Smooth muscle cell (in vitro differentiated cells): ENCODE measurements around the gene GNB2. TPM values are rescaled to one million over a fixed set of nuclear protein-coding genes. Genes with fewer than 3 reads are reported as not detected.
A peak's percentile ranks its signal among the peaks of the same experiment; 100 is the strongest.

Experiments used
- DNase-seq: peaks from one replicate; lab custom pipeline; 2025; ENCODE audit not compliant: unreplicated experiment; lab: John Stamatoyannopoulos, UW
- H2AFZ ChIP-seq: fragments of 200-600 bp; sonication (generic); 2 replicates; pipeline ENCODE4 v1.6.0; 2016; ENCODE audit warnings: antibody characterized with exemption, low read depth, mild to moderate bottlenecking
- H3F3A ChIP-seq: fragments of 200-600 bp; sonication (generic); 2 replicates; pipeline ENCODE4 v1.6.0; 2017; ENCODE audit warnings: antibody characterized with exemption, low read depth
- H3K27ac ChIP-seq: fragments of 200-600 bp; sonication (generic); 2 replicates; pipeline ENCODE4 v1.5.1; 2016; ENCODE audit warnings: low read depth, mild to moderate bottlenecking
- H3K27me3 ChIP-seq: fragments of 200-600 bp; sonication (generic); 2 replicates; pipeline ENCODE4 v1.6.1; 2016; ENCODE audit warnings: low read depth, mild to moderate bottlenecking
- H3K36me3 ChIP-seq: fragments of 200-600 bp; sonication (generic); 2 replicates; pipeline ENCODE4 v1.5.1; 2016; ENCODE audit warnings: low read depth
- H3K4me1 ChIP-seq: fragments of 200-600 bp; sonication (generic); 2 replicates; pipeline ENCODE4 v1.5.1; 2016; ENCODE audit warnings: low read depth
- H3K4me2 ChIP-seq: fragments of 200-600 bp; sonication (generic); 2 replicates; pipeline ENCODE4 v1.6.0; 2016; ENCODE audit warnings: mild to moderate bottlenecking
- H3K4me3 ChIP-seq: fragments of 200-600 bp; sonication (generic); 2 replicates; pipeline ENCODE4 v1.5.1; 2016; ENCODE audit warnings: mild to moderate bottlenecking
- H3K79me2 ChIP-seq: fragments of 200-600 bp; sonication (generic); 2 replicates; pipeline ENCODE4 v1.6.0; 2016; ENCODE audit warnings: low read depth, mild to moderate bottlenecking
- H3K9ac ChIP-seq: fragments of 200-600 bp; sonication (generic); 2 replicates; pipeline ENCODE4 v1.6.0; 2016; ENCODE audit warnings: low read depth
- H3K9me3 ChIP-seq: fragments of 200-600 bp; sonication (generic); replicated peaks from 2 replicates; pipeline ENCODE4 v1.5.1; 2016; ENCODE audit warnings: low read depth
- H4K20me1 ChIP-seq: fragments of 200-600 bp; sonication (generic); 2 replicates; pipeline ENCODE4 v1.6.0; 2016; ENCODE audit warnings: low read depth
- CTCF ChIP-seq: fragments of 200-600 bp; sonication (generic); IDR thresholded peaks from 2 replicates; pipeline ENCODE4 v1.5.1; 2017; ENCODE audit warnings: borderline replicate concordance, mild to moderate bottlenecking, antibody characterized with exemption; ENCODE audit not compliant: insufficient read depth, poor library complexity, severe bottlenecking
- WGBS: methylation state at CpG from one replicate; pipeline ENCODE4 v1.1.7; 2016; ENCODE audit warnings: low lambda C conversion rate; 5-methylcytosine and 5-hydroxymethylcytosine counted together
- polyA plus RNA-seq: library from polyadenylated mRNA; unstranded; fragments of >200 nt; fragmentation: Nextera tagmentation; extraction: Ambion mirVana; gene quantifications from 2 replicates; pipeline ENCODE4 v1.2.1, GENCODE V29; 2016
- total RNA-seq: library from RNA; depleted of rRNA; stranded (reverse); fragments of >200 nt; gene quantifications from 2 replicates; pipeline ENCODE4 v1.2.3, GENCODE V29; 2014

GNB2 gene
- total RNA-seq = 90.7 and 91.7 TPM in 2 replicates
- 219 and 238 TPM in 2 replicates for polyA plus RNA-seq

DNA sequence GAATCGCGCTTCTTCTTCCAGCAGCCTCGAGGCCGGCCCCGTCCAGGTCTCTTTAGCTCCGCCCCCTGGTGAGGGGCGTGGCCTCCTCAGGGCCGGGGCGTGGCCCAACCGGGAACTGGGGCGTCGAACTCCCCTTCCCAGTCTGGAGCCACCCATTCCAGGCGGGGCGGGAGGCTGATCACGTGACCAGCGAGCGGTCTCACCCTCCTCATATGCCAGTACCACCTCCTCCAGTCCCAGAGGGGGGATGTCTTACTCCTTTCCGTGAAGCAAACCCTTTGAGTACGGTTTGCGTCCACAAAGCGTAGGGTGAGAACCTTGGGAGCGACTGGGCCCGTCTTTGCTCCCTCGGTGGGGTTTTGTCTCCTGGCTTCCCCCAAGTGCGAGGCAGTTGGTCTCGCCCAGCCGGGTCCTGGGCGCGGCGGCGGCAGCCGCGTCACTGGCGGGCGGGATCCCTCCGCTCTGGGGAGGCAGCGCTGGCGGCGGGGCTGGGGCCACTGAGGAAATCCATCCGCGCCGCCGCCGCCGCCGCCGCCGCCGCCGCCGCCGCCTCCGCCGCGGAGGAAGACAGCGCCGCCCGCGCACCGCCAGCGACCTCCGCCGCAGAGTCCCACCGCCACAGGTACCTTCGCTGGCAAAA is at the start of gene GNB2:
GNB2 (plus strand) TSS at position 439 of the 640 bp plus-strand sequence. CDS start 2,526 bp downstream, outside the sequence.
- peak within 1 kb of the TSS; percentile 82 for H3K9ac ChIP-seq
- under 1% methylated on average over 36 of the region's 65 CpGs for WGBS
- H3K79me2 ChIP-seq = peaks cover 32% of the 10 kb centered on the region
- H3K27me3 ChIP-seq = no peaks in the 10 kb centered on the region
- TF ChIP-seq CTCF = no peak
- peak within 1 kb of the TSS; percentile 81 for H3K27ac ChIP-seq
- no peaks in the 10 kb centered on the region for H3K4me1 ChIP-seq
- peaks cover 42% of the 10 kb centered on the region for H4K20me1 ChIP-seq
- DNase-seq = peak; percentile 97
- peak within 1 kb of the TSS; percentile 87 for H2AFZ ChIP-seq
- peak within 1 kb of the TSS; percentile 98 for H3K4me2 ChIP-seq
- H3K4me3 ChIP-seq = peak within 1 kb of the TSS; percentile 78
- no peaks in the 10 kb centered on the region for H3K9me3 ChIP-seq
- H3K36me3 ChIP-seq = no peaks in the 10 kb centered on the region
- peaks cover 7% of the 10 kb centered on the region for H3F3A ChIP-seq

DNA sequence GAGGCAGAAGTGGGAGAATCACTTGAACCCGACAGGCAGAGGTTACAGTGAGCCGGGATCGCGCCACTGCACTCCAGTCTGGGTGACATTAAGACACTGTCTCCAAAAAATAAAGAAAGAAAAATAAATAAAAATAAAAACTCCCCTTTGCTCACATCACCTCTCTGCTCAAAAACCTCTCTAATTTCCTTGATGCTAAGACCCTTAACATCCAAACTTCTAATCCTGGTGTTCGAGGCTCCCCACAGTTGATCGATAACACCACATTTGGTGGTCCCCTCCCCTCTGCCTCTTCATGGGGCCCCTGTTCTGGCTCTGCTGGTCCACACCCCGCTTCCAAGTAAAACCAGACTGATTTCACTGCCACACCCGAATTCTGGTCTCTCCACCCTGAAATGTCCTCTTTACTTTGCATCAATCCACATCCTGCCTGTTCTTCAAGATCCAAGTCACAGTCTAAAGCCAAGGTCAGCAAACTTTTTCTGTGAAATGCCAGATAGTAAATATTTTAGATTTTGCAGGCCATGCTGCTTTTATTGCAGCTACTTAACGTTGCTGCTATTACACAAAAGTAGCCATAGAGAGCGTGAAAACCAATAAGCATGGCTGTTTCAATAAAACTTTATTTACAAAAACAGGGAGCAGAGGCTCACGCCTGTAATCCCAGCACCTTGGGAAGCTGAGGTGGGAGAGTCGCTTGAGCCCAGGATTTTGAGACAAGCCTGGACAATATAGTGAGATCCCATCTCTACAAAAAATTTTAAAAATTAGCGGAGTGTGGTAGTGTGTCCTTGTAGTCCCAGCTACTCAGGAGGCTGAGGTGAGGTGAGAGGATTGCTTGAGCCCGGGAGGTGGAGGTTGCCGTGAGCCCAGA is 49.4 kb upstream of the GNB2 start:
- no peak for TF ChIP-seq CTCF
- Histone ChIP-seq H3K36me3 (no peaks in the 10 kb centered on the region), H3F3A (no peaks in the 10 kb centered on the region), H2AFZ (no peak overlapping the region), H3K4me2 (no peak overlapping the region), H3K4me1 (peaks cover 3% of the 10 kb centered on the region), H3K9me3 (no peaks in the 10 kb centered on the region), H4K20me1 (no peaks in the 10 kb centered on the region), H3K4me3 (no peak overlapping the region), H3K27ac (no peak overlapping the region), H3K79me2 (no peaks in the 10 kb centered on the region), H3K9ac (no peak overlapping the region), H3K27me3 (no peaks in the 10 kb centered on the region)
- 92% methylated on average over 15 of the region's 15 CpGs for WGBS
- DNase-seq = no peak

DNA sequence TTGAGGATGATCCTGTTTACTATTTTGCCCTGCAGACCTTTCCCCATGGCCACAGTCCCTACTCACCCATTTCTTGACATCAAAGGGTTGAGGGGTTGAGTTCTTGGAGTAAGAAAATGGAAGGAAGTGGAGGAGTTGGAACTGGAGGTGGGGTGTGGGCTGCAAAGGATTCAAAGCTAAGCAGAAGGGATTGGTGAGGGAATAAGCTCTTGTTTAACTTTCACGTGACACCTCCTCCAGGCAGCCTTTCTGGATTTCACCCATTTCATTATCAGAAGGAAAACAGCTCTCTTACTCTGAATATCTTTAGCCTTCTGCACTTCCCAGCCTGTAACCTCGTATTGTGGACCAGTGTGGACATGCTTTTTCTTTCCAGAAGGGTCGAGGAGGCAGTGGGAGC is 47.5 kb upstream of the GNB2 start:
- Histone ChIP-seq H4K20me1 (no peaks in the 10 kb centered on the region), H3K36me3 (no peaks in the 10 kb centered on the region), H3K27me3 (no peaks in the 10 kb centered on the region), H3K4me1 (peaks cover 3% of the 10 kb centered on the region), H3K27ac (no peak overlapping the region), H3K4me3 (peak overlapping the region; percentile 46), H2AFZ (no peak overlapping the region), H3F3A (no peaks in the 10 kb centered on the region), H3K9me3 (no peaks in the 10 kb centered on the region), H3K9ac (no peak overlapping the region), H3K4me2 (peak overlapping the region; percentile 94), H3K79me2 (no peaks in the 10 kb centered on the region)
- DNase-seq = no peak
- TF ChIP-seq CTCF = no peak
- 28% methylated on average over 3 of the region's 3 CpGs for WGBS
